Neural cell (in vitro differentiated cells): ENCODE data around the gene ADGRB3.

Source experiments
- CTCF ChIP-seq: fragments of 450-650 bp; IDR thresholded peaks from 2 replicates; pipeline ENCODE4 v1.5.1; 2014; ENCODE audit warnings: antibody characterized with exemption, mild to moderate bottlenecking, moderate library complexity; ENCODE audit not compliant: poor library complexity, severe bottlenecking
- EP300 ChIP-seq: fragments of 450-650 bp; conservative IDR thresholded peaks from 2 replicates; pipeline ENCODE4 v1.6.1; 2014; ENCODE audit warnings: antibody characterized with exemption, mild to moderate bottlenecking, moderate library complexity; ENCODE audit not compliant: poor library complexity, severe bottlenecking
- EZH2 ChIP-seq: fragments of 200-600, 300-800 bp; shearing (Covaris generic), sonication (generic); IDR thresholded peaks from 2 replicates; pipeline ENCODE4 v1.6.1; 2014; ENCODE audit warnings: antibody characterized with exemption, low read length, borderline replicate concordance, mild to moderate bottlenecking; ENCODE audit not compliant: insufficient read depth, poor library complexity, severe bottlenecking
- POLR2AphosphoS5 ChIP-seq: IDR thresholded peaks from 2 replicates; pipeline ENCODE4 v1.6.1; 2012
- RAD21 ChIP-seq: fragments of 450-650 bp; conservative IDR thresholded peaks from 2 replicates; pipeline ENCODE4 v1.6.1; 2014; ENCODE audit warnings: antibody characterized with exemption, mild to moderate bottlenecking, moderate library complexity
- TAF1 ChIP-seq: IDR thresholded peaks from 2 replicates; pipeline ENCODE4 v1.6.1; 2012; ENCODE audit warnings: low read depth

DNA sequence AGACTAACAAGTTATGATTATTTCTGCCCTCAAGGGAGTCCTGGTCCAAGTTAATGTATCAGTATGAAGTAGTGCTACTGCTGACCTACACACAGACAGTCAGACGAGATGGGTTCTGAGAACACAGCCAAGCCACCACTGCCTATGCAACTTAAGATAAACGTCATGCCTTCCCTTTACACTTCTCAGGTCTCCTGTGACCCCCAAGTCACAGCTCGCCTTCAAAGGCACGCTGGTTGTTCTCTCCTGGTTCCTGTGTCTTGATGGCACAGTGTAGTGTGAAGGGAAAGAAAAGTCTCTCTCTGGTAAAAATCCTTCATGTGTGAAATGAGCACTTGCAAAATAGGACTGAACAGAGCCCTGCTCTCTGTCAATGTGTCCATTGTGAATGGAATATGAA lies 377.8 kb downstream of the ADGRB3 start:
- no peak for TF ChIP-seq TAF1
- no peak for TF ChIP-seq CTCF
- no peak for TF ChIP-seq EZH2
- no peak for TF ChIP-seq POLR2AphosphoS5
- TF ChIP-seq RAD21 = no peak
- no peak for TF ChIP-seq EP300
